GM12878 (cell line): ENCODE results near the gene DACH1. TPM values are rescaled to one million over a fixed set of nuclear protein-coding genes. Genes with fewer than 3 reads are reported as not detected.

Experiments used
- ATAC-seq: fragments of 200-7000 bp; cut with Tn5 transposase; 3 replicates; pipeline ENCODE4 v1.9.1; 2020; ENCODE audit warnings: mild to moderate bottlenecking, moderate library complexity
- BruUV-seq: library from RNA; stranded (reverse); fragments of 400-500 nt; replicated peaks from 2 replicates; lab custom pipeline; 2021; lab: Mats Ljungman, UMichigan
- CTCF ChIA-PET: fragments of 300-600 bp; sonication (Branson Sonifier 250); formaldehyde crosslinking; extraction: SDS; loops from one replicate; lab custom pipeline; 2021; ENCODE audit warnings: inconsistent platforms; lab: Yijun Ruan, JAX
- POLR2A ChIA-PET: fragments of 350-600 bp; formaldehyde crosslinking; extraction: SDS; loops from one replicate; lab custom pipeline; 2021; ENCODE audit warnings: inconsistent platforms; lab: Charles Lee
- RAD21 ChIA-PET: fragments of 300-600 bp; sonication (Branson Sonifier 250); formaldehyde crosslinking; loops from one replicate; lab custom pipeline; 2023; ENCODE audit warnings: antibody characterized with exemption; ENCODE audit not compliant: unreplicated experiment; lab: Charles Lee
- SMC1A ChIA-PET: fragments of 300-600 bp; sonication (Branson Sonifier 250); formaldehyde crosslinking; loops from one replicate; lab custom pipeline; 2023; ENCODE audit not compliant: unreplicated experiment, uncharacterized antibody; lab: Charles Lee
- DNase-seq: peaks from one replicate; pipeline ENCODE4 v3.0.0-alpha.2; 2011; ENCODE audit warnings: low read depth, low spot score
- FAIRE-seq: peaks from 3 replicates; lab custom pipeline; 2011; peaks lifted over from hg19 to GRCh38; lab: Jason Lieb, UNC
- H2AFZ ChIP-seq: 2 replicates; pipeline ENCODE4 v1.6.0; 2011; ENCODE audit warnings: low read depth, low read length, control low read depth; ENCODE audit not compliant: control insufficient read depth
- H3K27ac ChIP-seq: 2 replicates; pipeline ENCODE4 v1.5.1; 2011; ENCODE audit warnings: control low read depth; ENCODE audit not compliant: control insufficient read depth, insufficient read depth
- H3K27me3 ChIP-seq, 2 experiments: replicated peaks in 1 of 2; 2 replicates each; pipeline versions ENCODE4 v1.6.0 to v1.6.1; 2011; ENCODE audit warnings: low read length in 1 of 2; ENCODE audit not compliant: control insufficient read depth in 2 of 2, insufficient read depth in 2 of 2
- H3K36me3 ChIP-seq, 2 experiments: 2 replicates each; pipeline ENCODE4 v1.5.1; 2011; ENCODE audit warnings: low read length in 1 of 2; ENCODE audit not compliant: control insufficient read depth in 2 of 2, insufficient read depth in 2 of 2
- H3K4me1 ChIP-seq: 2 replicates; pipeline ENCODE4 v1.6.1; 2011; ENCODE audit warnings: mild to moderate bottlenecking, low read length, moderate library complexity, mixed read lengths; ENCODE audit not compliant: control insufficient read depth, insufficient read depth
- H3K4me2 ChIP-seq: 2 replicates; pipeline ENCODE4 v1.6.0; 2011; ENCODE audit warnings: control low read depth; ENCODE audit not compliant: control insufficient read depth, insufficient read depth
- H3K4me3 ChIP-seq: fragments of 200-600 bp; sonication (generic); 2 replicates; pipeline ENCODE4 v1.5.1; 2016
- H3K79me2 ChIP-seq: 2 replicates; pipeline ENCODE4 v1.6.0; 2011; ENCODE audit warnings: low read length; ENCODE audit not compliant: control insufficient read depth, insufficient read depth
- H3K9ac ChIP-seq: 2 replicates; pipeline ENCODE4 v1.8.0; 2011; ENCODE audit warnings: low read length, control low read depth, mixed read lengths; ENCODE audit not compliant: control insufficient read depth, insufficient read depth
- H3K9me3 ChIP-seq: replicated peaks from 3 replicates; pipeline ENCODE4 v1.5.1; 2011; ENCODE audit warnings: mild to moderate bottlenecking, low read length; ENCODE audit not compliant: control insufficient read depth, insufficient read depth
- H4K20me1 ChIP-seq: 2 replicates; pipeline ENCODE4 v1.6.0; 2011; ENCODE audit not compliant: control insufficient read depth, insufficient read depth
- CHD2 ChIP-seq: IDR thresholded peaks from 2 replicates; pipeline ENCODE4 v1.6.1; 2011; ENCODE audit warnings: low read depth, low read length, improper control_type of control experiment, borderline replicate concordance
- EED ChIP-seq: sonication (generic); IDR thresholded peaks from 2 replicates; pipeline ENCODE4 v1.6.1; 2016; ENCODE audit warnings: antibody characterized with exemption, low read depth
- ETV6 ChIP-seq, 2 experiments: fragments of 450-650 bp in 1 of 2; IDR thresholded peaks in 1 of 2; conservative IDR thresholded peaks in 1 of 2; 2 replicates each; pipeline ENCODE4 v1.6.1; 2014; ENCODE audit warnings: antibody characterized with exemption in 1 of 2, borderline replicate concordance in 1 of 2, low read depth in 1 of 2, mild to moderate bottlenecking in 1 of 2, moderate library complexity in 1 of 2
- EZH2 ChIP-seq: IDR thresholded peaks from 2 replicates; pipeline ENCODE4 v1.6.1; 2012; ENCODE audit warnings: low read depth, mild to moderate bottlenecking, control low read depth, inconsistent platforms, low read length, borderline replicate concordance; ENCODE audit not compliant: control insufficient read depth
- FOXM1 ChIP-seq: IDR thresholded peaks from 2 replicates; pipeline ENCODE4 v1.6.1; 2012; ENCODE audit warnings: low read depth, mild to moderate bottlenecking, inconsistent platforms, low read length, moderate library complexity
- GATAD2B ChIP-seq: fragments of 450-650 bp; conservative IDR thresholded peaks from 2 replicates; pipeline ENCODE4 v1.6.1; 2017; ENCODE audit warnings: low read depth, mild to moderate bottlenecking, moderate library complexity
- IKZF1 ChIP-seq: fragments of 450-650 bp; conservative IDR thresholded peaks from 2 replicates; pipeline ENCODE4 v1.6.1; 2017; ENCODE audit warnings: antibody characterized with exemption, mild to moderate bottlenecking
- IKZF2 ChIP-seq, 2 experiments: fragments of 450-650 bp; IDR thresholded peaks; 2 replicates each; pipeline ENCODE4 v1.6.1; 2017; ENCODE audit warnings: mild to moderate bottlenecking in 2 of 2, moderate library complexity in 2 of 2
- IRF5 ChIP-seq: fragments of 450-650 bp; IDR thresholded peaks from 2 replicates; pipeline ENCODE4 v1.6.1; 2017; ENCODE audit warnings: borderline replicate concordance
- JUND ChIP-seq: IDR thresholded peaks from 2 replicates; pipeline ENCODE4 v1.6.1; 2012; ENCODE audit warnings: low read depth, mild to moderate bottlenecking, low read length, improper control_type of control experiment, moderate library complexity
- PAX8 ChIP-seq: fragments of 450-650 bp; IDR thresholded peaks from 2 replicates; pipeline ENCODE4 v1.6.1; 2017; ENCODE audit warnings: mild to moderate bottlenecking, moderate library complexity
- POLR2AphosphoS2 ChIP-seq: IDR thresholded peaks from 2 replicates; pipeline ENCODE4 v1.6.1; 2011; ENCODE audit warnings: low read depth, mild to moderate bottlenecking, low read length, improper control_type of control experiment, moderate library complexity
- RBBP5 ChIP-seq: fragments of 200-600 bp; sonication (generic); conservative IDR thresholded peaks from 2 replicates; pipeline ENCODE4 v1.6.1; 2016
- RCOR1 ChIP-seq: conservative IDR thresholded peaks from 2 replicates; pipeline ENCODE4 v1.6.1; 2012; ENCODE audit warnings: low read depth, low read length, improper control_type of control experiment
- SMARCA5 ChIP-seq: fragments of 450-650 bp; IDR thresholded peaks from 2 replicates; pipeline ENCODE4 v1.6.1; 2017; ENCODE audit warnings: mild to moderate bottlenecking
- STAT1 ChIP-seq: fragments of 450-650 bp; conservative IDR thresholded peaks from 2 replicates; pipeline ENCODE4 v1.6.1; 2014; ENCODE audit warnings: antibody characterized with exemption, mild to moderate bottlenecking
- STAT3 ChIP-seq: IDR thresholded peaks from 2 replicates; pipeline ENCODE4 v1.6.1; 2011; ENCODE audit warnings: low read depth, low read length, improper control_type of control experiment
- SUZ12 ChIP-seq: fragments of 200-600 bp; sonication (generic); IDR thresholded peaks from one replicate; pipeline ENCODE4 v1.6.1; 2018; ENCODE audit warnings: antibody characterized with exemption, mild to moderate bottlenecking; ENCODE audit not compliant: unreplicated experiment
- TCF3 ChIP-seq: IDR thresholded peaks from 2 replicates; pipeline ENCODE4 v1.6.1; 2012; ENCODE audit warnings: low read depth, mild to moderate bottlenecking, low read length, borderline replicate concordance; ENCODE audit not compliant: insufficient read depth
- WGBS: methylation state at CpG from one replicate; pipeline ENCODE4 v1.1.6; 2016; ENCODE audit warnings: low lambda C conversion rate; ENCODE audit not compliant: insufficient replicate concordance, insufficient coverage; ENCODE audit errors: missing lambda C conversion rate; 5-methylcytosine and 5-hydroxymethylcytosine counted together
- in situ Hi-C: fragments of 300-500 bp; cut with MboI; formaldehyde crosslinking; loops from 9 replicates; pipeline ENCODE4 v1.14.3; 2018; ENCODE audit warnings: mixed read lengths
- intact Hi-C: fragments of 100-400 bp; cut with micrococcal nuclease; formaldehyde crosslinking; loops from one replicate; pipeline ENCODE4 v1.14.2; 2022; ENCODE audit not compliant: unreplicated experiment
- polyA plus RNA-seq, 11 experiments: library from polyadenylated mRNA; depleted of rRNA in 4 of 11; unstranded in 6 of 11; stranded (reverse) in 5 of 11; fragments of >200 nt; fragmentation: Nextera tagmentation in 4 of 11; fragmentation: Illumina TruSeq in 1 of 11; extraction: Ambion mirVana in 4 of 11; extraction: Trizol in 1 of 11; gene quantifications; 1 replicate in 1 of 11; 2 replicates in 10 of 11; pipeline versions ENCODE4 v1.2.1 to v1.2.3, GENCODE V29; 2011 to 2016; ENCODE audit warnings: inconsistent platforms in 2 of 11, missing spikeins in 2 of 11, low read depth in 1 of 11
- total RNA-seq, 4 experiments: library from RNA; depleted of rRNA in 3 of 4; stranded (reverse); fragments of >200 nt in 3 of 4; fragmentation: Illumina TruSeq in 1 of 4; extraction: Trizol in 1 of 4; gene quantifications; 2 replicates each; pipeline versions ENCODE4 v1.2.1 to v1.2.3, GENCODE V29; 2013 to 2021
- TF ChIP-seq, protein P1 (sequence below): IDR thresholded peaks from 2 replicates; pipeline ENCODE4 v1.6.1; 2012; ENCODE audit warnings: mild to moderate bottlenecking, low read depth, low read length

Gene DACH1
- total and polyA plus RNA-seq, 10 of the 15 experiments (the other 5 are each of a cell fraction or from before 2014, with no cell fraction given) = 0.05 TPM; not detected in 9

- CTCF ChIA-PET = no interaction called here
- ATAC-seq (no peak), DNase-seq (no peak), FAIRE-seq (no peak)
- Histone ChIP-seq H3K79me2 (no peaks in the 10 kb centered on the region), H3K9ac (no peak overlapping the region), H3K4me1 (no peaks in the 10 kb centered on the region), H4K20me1 (no peaks in the 10 kb centered on the region), H3K36me3 (no peaks in the 10 kb centered on the region), H3K4me2 (no peak overlapping the region), H3K27ac (no peak overlapping the region), H3K27me3 (no peaks in the 10 kb centered on the region; a peak in 1 of 4 replicates), H3K9me3 (no peaks in the 10 kb centered on the region), H3K4me3 (no peak overlapping the region), H2AFZ (no peak overlapping the region)
- no TSS peak for BruUV-seq
- in situ Hi-C loops (no loop called here), intact Hi-C loops (no loop called here)
- POLR2A ChIA-PET = no interaction called here
- whole genome bisulfite sequencing = 0% methylated on average over 1 of the region's 1 CpG
- RAD21 ChIA-PET = no interaction called here
- no peak for TF ChIP-seq POLR2AphosphoS2
- TF ChIP-seq EZH2 = no peak
- TF ChIP-seq, protein P1, sequence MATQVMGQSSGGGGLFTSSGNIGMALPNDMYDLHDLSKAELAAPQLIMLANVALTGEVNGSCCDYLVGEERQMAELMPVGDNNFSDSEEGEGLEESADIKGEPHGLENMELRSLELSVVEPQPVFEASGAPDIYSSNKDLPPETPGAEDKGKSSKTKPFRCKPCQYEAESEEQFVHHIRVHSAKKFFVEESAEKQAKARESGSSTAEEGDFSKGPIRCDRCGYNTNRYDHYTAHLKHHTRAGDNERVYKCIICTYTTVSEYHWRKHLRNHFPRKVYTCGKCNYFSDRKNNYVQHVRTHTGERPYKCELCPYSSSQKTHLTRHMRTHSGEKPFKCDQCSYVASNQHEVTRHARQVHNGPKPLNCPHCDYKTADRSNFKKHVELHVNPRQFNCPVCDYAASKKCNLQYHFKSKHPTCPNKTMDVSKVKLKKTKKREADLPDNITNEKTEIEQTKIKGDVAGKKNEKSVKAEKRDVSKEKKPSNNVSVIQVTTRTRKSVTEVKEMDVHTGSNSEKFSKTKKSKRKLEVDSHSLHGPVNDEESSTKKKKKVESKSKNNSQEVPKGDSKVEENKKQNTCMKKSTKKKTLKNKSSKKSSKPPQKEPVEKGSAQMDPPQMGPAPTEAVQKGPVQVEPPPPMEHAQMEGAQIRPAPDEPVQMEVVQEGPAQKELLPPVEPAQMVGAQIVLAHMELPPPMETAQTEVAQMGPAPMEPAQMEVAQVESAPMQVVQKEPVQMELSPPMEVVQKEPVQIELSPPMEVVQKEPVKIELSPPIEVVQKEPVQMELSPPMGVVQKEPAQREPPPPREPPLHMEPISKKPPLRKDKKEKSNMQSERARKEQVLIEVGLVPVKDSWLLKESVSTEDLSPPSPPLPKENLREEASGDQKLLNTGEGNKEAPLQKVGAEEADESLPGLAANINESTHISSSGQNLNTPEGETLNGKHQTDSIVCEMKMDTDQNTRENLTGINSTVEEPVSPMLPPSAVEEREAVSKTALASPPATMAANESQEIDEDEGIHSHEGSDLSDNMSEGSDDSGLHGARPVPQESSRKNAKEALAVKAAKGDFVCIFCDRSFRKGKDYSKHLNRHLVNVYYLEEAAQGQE = no peak
- no peak for TF ChIP-seq RCOR1
- TF ChIP-seq PAX8 = no peak
- TF ChIP-seq FOXM1 = no peak
- no peak for TF ChIP-seq IKZF2 (IDR thresholded peaks at IDR 0.05)
- TF ChIP-seq GATAD2B = no peak
- no peak for TF ChIP-seq EED
- TF ChIP-seq IRF5 = no peak
- no peak for TF ChIP-seq SMARCA5
- TF ChIP-seq STAT1 = no peak
- no peak for TF ChIP-seq SUZ12
- no peak for TF ChIP-seq CHD2
- TF ChIP-seq JUND = no peak
- no peak for TF ChIP-seq STAT3
- no peak for TF ChIP-seq ETV6 (conservative IDR thresholded peaks at IDR 0.05 in 1 of 2, IDR thresholded peaks at IDR 0.05 in 1 of 2; ENCODE audit: borderline replicate concordance in 1 of 2, low read depth in 1 of 2)
- TF ChIP-seq IKZF1 = no peak
- TF ChIP-seq TCF3 = no peak
- no peak for TF ChIP-seq RBBP5
- SMC1A ChIA-PET = no interaction called here
These were observed 429.3 kb downstream of the DACH1 start for GRCh38 chr13:71437704-71438103.
